Measurements from ENCODE around the gene ROR2.

- TF ChIP-seq CTCF (IDR thresholded peaks at IDR 0.05) (no peak), POLR2A (IDR thresholded peaks at IDR 0.05) (no peak), EP300 (IDR thresholded peaks at IDR 0.05) (no peak)
Observed at GRCh38 chr9:91582181-91582580, 367.8 kb downstream of the ROR2 start.
